GM12801 (cell line): ENCODE results near the gene UMPS.

Source experiments
- TF ChIP-seq, protein P1 (sequence below): IDR thresholded peaks from one replicate; pipeline ENCODE4 v1.5.1; 2011; ENCODE audit warnings: control low read depth; ENCODE audit not compliant: insufficient read length; ENCODE audit errors: extremely low read depth

UMPS gene

DNA sequence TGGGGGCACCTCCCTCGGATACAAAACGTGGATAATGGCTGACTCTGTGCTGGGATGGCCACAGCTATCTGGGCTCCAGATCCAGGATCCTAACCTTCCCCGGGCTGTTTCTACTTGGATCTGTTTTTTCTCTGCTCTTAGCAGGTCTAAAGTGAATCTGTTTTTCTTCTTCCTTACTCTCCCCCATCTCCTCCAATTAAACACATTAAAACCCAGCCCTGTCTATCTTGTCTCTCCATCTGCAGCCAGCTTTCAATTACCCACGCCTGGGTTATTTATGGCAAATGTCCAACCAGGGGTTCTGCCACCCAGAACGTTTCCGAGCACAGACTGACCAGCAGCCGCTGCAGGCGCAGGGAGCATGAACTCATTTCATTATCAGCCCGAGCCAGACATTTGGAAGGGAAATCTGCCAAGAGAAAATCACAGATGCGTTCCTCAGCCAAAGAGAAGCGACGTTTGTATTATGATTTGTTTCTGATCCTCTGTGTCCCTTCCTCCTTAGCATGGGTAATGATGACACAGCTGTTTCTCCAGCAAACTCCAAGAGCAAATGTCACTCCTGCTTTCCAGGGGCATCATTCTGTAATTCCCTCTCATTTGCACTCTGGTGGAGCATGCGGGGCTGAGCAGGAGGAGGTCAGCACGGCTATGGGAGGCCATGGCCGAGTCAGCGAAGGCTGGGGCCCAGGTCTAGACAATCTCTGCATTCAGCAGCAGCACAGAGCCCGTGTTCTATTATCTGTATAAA lies 42.0 kb downstream of the UMPS start:
- TF ChIP-seq, protein P1, sequence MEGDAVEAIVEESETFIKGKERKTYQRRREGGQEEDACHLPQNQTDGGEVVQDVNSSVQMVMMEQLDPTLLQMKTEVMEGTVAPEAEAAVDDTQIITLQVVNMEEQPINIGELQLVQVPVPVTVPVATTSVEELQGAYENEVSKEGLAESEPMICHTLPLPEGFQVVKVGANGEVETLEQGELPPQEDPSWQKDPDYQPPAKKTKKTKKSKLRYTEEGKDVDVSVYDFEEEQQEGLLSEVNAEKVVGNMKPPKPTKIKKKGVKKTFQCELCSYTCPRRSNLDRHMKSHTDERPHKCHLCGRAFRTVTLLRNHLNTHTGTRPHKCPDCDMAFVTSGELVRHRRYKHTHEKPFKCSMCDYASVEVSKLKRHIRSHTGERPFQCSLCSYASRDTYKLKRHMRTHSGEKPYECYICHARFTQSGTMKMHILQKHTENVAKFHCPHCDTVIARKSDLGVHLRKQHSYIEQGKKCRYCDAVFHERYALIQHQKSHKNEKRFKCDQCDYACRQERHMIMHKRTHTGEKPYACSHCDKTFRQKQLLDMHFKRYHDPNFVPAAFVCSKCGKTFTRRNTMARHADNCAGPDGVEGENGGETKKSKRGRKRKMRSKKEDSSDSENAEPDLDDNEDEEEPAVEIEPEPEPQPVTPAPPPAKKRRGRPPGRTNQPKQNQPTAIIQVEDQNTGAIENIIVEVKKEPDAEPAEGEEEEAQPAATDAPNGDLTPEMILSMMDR, result no peak

GRCh38 chr3:124773351-124774326 lies 43.4 kb downstream of the UMPS start:
- TF ChIP-seq, protein P1, result no peak

- TF ChIP-seq, protein P1, result no peak
Observed at GRCh38 chr3:124774327-124774718, 44.1 kb downstream of the UMPS start.

DNA sequence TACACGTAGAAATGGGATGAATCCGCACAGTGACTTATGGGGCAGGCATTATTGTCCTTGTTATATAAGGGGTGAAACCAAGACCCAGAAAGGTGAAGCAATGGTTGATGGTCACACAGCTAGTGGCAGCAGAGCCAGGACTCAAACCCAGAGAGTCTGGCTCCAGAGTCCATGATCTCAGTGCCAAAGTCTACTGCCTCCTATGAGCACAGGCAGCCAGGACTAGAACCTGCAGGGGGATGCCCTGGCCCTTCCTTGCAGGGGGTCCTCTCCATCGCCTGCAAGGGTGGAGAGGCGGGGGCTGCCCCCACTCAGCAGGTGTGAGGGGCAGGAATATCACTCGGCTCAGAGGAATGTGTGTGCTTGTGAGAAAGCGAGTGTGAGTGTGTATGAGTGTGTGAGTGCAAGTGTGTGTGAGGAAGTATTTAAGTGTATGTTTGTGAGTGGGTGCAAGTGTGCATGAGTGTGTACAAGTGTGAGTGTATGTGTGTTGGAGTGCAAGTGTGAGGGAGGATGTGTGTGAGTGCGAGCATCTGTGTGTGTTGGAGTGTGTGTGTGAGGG lies 44.7 kb downstream of the UMPS start:
- TF ChIP-seq, protein P1, result no peak

GRCh38 chr3:124775877-124776276 lies 45.6 kb downstream of the UMPS start:
- TF ChIP-seq, protein P1, result no peak

DNA sequence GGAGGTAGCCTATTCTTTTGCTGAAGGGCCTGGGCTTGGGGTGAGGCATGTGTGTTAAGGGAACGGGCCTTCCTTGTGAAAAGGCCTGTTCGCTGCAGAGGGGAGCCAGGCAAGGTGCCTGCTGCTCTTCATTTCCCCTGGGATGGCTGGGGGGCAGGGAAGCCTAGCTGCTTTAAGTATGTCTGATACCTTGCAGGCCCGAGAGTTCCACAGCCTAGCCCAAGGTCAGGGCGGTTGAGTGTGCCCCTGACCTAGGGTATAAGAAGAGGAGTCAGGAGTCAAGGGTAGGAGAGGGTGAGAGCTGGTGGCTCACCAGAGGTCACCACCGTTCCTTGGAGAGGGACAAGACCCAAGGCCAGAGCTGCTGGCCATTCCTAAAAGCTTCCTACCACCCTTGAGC lies 46.6 kb downstream of the UMPS start:
- TF ChIP-seq, protein P1, result no peak
